ENCODE data around the gene PMFBP1.

GRCh38 chr16:72113616-72113945 is 58.4 kb downstream of the PMFBP1 start:
- TF ChIP-seq SUZ12 (IDR thresholded peaks at IDR 0.05) (no peak), PKNOX1 (IDR thresholded peaks at IDR 0.05) (no peak), ZNF384 (IDR thresholded peaks at IDR 0.05) (no peak), TARDBP (IDR thresholded peaks at IDR 0.05) (no peak), ARNT (IDR thresholded peaks at IDR 0.05) (no peak), FOXA1 (IDR thresholded peaks at IDR 0.05) (no peak), BHLHE40 (IDR thresholded peaks at IDR 0.05; ENCODE audit: borderline replicate concordance) (no peak), FOXK2 (IDR thresholded peaks at IDR 0.05) (no peak), SP1 (IDR thresholded peaks at IDR 0.05) (no peak), FOXM1 (IDR thresholded peaks at IDR 0.05; ENCODE audit: borderline replicate concordance) (no peak), ELF4 (IDR thresholded peaks at IDR 0.05) (no peak), CTBP1 (IDR thresholded peaks at IDR 0.05; ENCODE audit: borderline replicate concordance) (no peak), L3MBTL2 (conservative IDR thresholded peaks at IDR 0.05) (no peak), NFRKB (IDR thresholded peaks at IDR 0.05) (no peak)
